ENCODE results near the gene CAPN5. TPM values are rescaled to one million over a fixed set of nuclear protein-coding genes. Genes with fewer than 3 reads are reported as not detected.

CAPN5 gene
- polyA plus RNA-seq, 2 donors = 26.6 to 27.8 TPM

DNA sequence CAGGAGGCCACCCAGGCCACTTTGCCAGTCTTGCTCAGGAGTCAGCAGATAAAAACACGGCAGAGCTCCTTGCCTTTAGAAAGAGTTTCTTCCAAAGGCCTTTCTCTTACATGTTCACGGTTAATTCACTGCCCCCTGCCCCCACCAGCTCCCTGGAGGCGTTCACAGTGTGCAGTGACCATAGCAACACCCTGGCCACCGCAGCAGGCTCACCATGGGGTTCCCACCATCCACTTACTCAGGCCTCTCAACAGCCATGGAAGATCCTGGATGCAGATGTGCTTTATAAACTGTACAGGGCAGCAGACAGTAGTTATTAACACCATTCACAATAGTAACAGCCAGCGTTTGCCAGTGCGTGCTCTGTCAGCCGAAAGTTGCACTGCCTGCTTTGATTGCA, 50.7 kb downstream of the CAPN5 start:
- no peak overlapping the region for H3K4me3 ChIP-seq (ENCODE audit: low read depth in 1 of 2, low read length in 2 of 2)
- H3K9me3 ChIP-seq (ENCODE audit: control insufficient read depth in 2 of 2, insufficient read depth in 1 of 2, low read depth in 1 of 2, low read length in 1 of 2) = no peaks in the 10 kb centered on the region
- peaks cover 0 to 2% of the 10 kb centered on the region in 2 donors for H3K4me1 ChIP-seq (ENCODE audit: control insufficient read depth in 2 of 2, insufficient read depth in 2 of 2, low read length in 1 of 2)
- WGBS, 2 donors = 75 to 77% methylated on average over 7 of the region's 7 CpGs
- no peaks in the 10 kb centered on the region for H3K27me3 ChIP-seq (ENCODE audit: control insufficient read depth in 1 of 2, insufficient read depth in 2 of 2, low read length in 2 of 2)
- H3K36me3 ChIP-seq (ENCODE audit: control insufficient read depth in 2 of 2, insufficient read depth in 2 of 2, low read length in 1 of 2) = peaks cover 0 to 29% of the 10 kb centered on the region in 2 donors
- H3K27ac ChIP-seq (ENCODE audit: low read depth in 2 of 2, low read length in 1 of 2) = no peak overlapping the region

DNA sequence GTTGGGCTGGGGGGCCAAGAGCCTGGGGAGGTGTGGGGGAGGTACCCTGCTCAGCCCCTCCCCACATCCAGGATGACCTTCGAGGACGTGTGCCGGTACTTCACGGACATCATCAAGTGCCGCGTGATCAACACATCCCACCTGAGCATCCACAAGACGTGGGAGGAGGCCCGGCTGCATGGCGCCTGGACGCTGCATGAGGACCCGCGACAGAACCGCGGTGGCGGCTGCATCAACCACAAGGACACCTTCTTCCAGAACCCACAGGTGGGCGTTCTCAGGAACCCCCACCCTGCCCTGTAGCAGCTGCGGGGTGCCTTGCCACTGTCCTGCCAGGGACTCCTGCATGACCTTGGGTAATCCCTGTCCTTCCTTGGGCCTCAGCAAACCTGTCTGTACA, 51.3 kb downstream of the CAPN5 start:
- Histone ChIP-seq H3K36me3 (ENCODE audit: control insufficient read depth in 2 of 2, insufficient read depth in 2 of 2, low read length in 1 of 2) (peaks cover 0 to 29% of the 10 kb centered on the region in 2 donors), H3K4me1 (ENCODE audit: control insufficient read depth in 2 of 2, insufficient read depth in 2 of 2, low read length in 1 of 2) (no peaks in the 10 kb centered on the region)
- 91 to 92% methylated on average over 17 of the region's 17 CpGs for WGBS, 2 donors

DNA sequence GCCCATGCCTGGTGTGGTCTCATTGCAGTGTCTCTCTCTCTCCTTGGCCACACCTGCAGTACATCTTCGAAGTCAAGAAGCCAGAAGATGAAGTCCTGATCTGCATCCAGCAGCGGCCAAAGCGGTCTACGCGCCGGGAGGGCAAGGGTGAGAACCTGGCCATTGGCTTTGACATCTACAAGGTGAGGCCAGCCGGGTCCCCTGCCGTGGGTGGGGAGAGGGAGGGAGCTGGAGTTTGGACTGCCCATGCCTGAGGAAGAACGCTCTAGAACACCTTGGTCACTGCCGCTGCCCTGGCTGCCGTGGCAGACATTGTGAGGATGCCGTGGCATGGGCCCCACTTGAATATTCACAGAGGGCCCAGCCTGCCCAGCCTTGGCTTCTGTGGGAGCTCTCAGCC, 52.2 kb downstream of the CAPN5 start:
- H3K4me1 ChIP-seq (ENCODE audit: control insufficient read depth in 2 of 2, insufficient read depth in 2 of 2, low read length in 1 of 2) = no peaks in the 10 kb centered on the region
- H3K4me3 ChIP-seq (ENCODE audit: low read depth in 1 of 2, low read length in 2 of 2) = no peak overlapping the region
- H3K9me3 ChIP-seq (ENCODE audit: control insufficient read depth in 2 of 2, insufficient read depth in 1 of 2, low read depth in 1 of 2, low read length in 1 of 2) = no peaks in the 10 kb centered on the region
- peaks cover 0 to 32% of the 10 kb centered on the region in 2 donors for H3K36me3 ChIP-seq (ENCODE audit: control insufficient read depth in 2 of 2, insufficient read depth in 2 of 2, low read length in 1 of 2)
- no peak overlapping the region for H3K27ac ChIP-seq (ENCODE audit: low read depth in 2 of 2, low read length in 1 of 2)
- 89 to 90% methylated on average over 12 of the region's 12 CpGs for WGBS, 2 donors
- H3K27me3 ChIP-seq (ENCODE audit: control insufficient read depth in 1 of 2, insufficient read depth in 2 of 2, low read length in 2 of 2) = no peaks in the 10 kb centered on the region

More for the DNA sequence above, 51.3 kb downstream of the CAPN5 start:
- Histone ChIP-seq H3K27me3 (ENCODE audit: control insufficient read depth in 1 of 2, insufficient read depth in 2 of 2, low read length in 2 of 2) (no peaks in the 10 kb centered on the region), H3K9me3 (ENCODE audit: control insufficient read depth in 2 of 2, insufficient read depth in 1 of 2, low read depth in 1 of 2, low read length in 1 of 2) (no peaks in the 10 kb centered on the region), H3K4me3 (ENCODE audit: low read depth in 1 of 2, low read length in 2 of 2) (no peak overlapping the region), H3K27ac (ENCODE audit: low read depth in 2 of 2, low read length in 1 of 2) (no peak overlapping the region)

DNA sequence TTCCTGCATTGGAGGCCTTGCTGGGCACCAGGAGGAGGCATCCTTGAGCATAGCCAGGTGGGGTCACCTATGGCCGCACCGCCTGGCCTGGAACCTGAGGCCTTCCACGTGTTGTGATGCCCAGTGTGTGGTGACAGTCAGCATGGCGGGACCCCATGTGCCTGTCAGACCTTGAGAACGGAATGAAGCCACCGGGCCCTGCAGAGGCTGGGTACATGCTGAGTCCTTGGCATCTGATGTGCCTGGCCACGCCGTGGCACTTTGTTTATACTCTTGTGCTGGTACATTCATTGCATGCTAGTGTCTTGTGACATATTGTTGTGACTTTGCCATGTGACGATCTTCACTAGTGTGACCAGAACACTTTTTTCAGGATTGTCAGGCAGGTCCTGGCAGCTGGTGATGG, 52.8 kb downstream of the CAPN5 start:
- no peak overlapping the region for H3K27ac ChIP-seq (ENCODE audit: low read depth in 2 of 2, low read length in 1 of 2)
- no peaks in the 10 kb centered on the region for H3K4me1 ChIP-seq (ENCODE audit: control insufficient read depth in 2 of 2, insufficient read depth in 2 of 2, low read length in 1 of 2)
- no peaks in the 10 kb centered on the region for H3K27me3 ChIP-seq (ENCODE audit: control insufficient read depth in 1 of 2, insufficient read depth in 2 of 2, low read length in 2 of 2)
- peaks cover 0 to 36% of the 10 kb centered on the region in 2 donors for H3K36me3 ChIP-seq (ENCODE audit: control insufficient read depth in 2 of 2, insufficient read depth in 2 of 2, low read length in 1 of 2)
- no peaks in the 10 kb centered on the region for H3K9me3 ChIP-seq (ENCODE audit: control insufficient read depth in 2 of 2, insufficient read depth in 1 of 2, low read depth in 1 of 2, low read length in 1 of 2)
- no peak overlapping the region for H3K4me3 ChIP-seq (ENCODE audit: low read depth in 1 of 2, low read length in 2 of 2)
- 94 to 96% methylated on average over 9 of the region's 9 CpGs for WGBS, 2 donors

DNA sequence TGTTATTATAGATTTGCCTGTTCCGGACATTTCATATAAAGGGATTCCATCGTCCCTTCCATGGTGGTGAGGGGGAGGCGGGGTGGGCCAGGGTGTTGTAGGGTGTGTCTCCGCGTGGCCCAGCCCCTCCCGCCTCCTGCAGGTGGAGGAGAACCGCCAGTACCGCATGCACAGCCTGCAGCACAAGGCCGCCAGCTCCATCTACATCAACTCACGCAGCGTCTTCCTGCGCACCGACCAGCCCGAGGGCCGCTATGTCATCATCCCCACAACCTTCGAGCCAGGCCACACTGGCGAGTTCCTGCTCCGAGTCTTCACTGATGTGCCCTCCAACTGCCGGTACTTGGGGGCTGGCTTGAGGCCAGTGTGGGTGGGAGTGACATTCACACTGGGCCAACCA, 53.8 kb downstream of the CAPN5 start:
- H3K4me3 ChIP-seq (ENCODE audit: low read depth in 1 of 2, low read length in 2 of 2) = no peak overlapping the region
- H3K27ac ChIP-seq (ENCODE audit: low read depth in 2 of 2, low read length in 1 of 2) = no peak overlapping the region
- H3K27me3 ChIP-seq (ENCODE audit: control insufficient read depth in 1 of 2, insufficient read depth in 2 of 2, low read length in 2 of 2) = no peaks in the 10 kb centered on the region
- WGBS, 2 donors = 91 to 93% methylated on average over 19 of the region's 19 CpGs
- peaks cover 0 to 32% of the 10 kb centered on the region in 2 donors for H3K36me3 ChIP-seq (ENCODE audit: control insufficient read depth in 2 of 2, insufficient read depth in 2 of 2, low read length in 1 of 2)
- no peaks in the 10 kb centered on the region for H3K4me1 ChIP-seq (ENCODE audit: control insufficient read depth in 2 of 2, insufficient read depth in 2 of 2, low read length in 1 of 2)
- H3K9me3 ChIP-seq (ENCODE audit: control insufficient read depth in 2 of 2, insufficient read depth in 1 of 2, low read depth in 1 of 2, low read length in 1 of 2) = no peaks in the 10 kb centered on the region

DNA sequence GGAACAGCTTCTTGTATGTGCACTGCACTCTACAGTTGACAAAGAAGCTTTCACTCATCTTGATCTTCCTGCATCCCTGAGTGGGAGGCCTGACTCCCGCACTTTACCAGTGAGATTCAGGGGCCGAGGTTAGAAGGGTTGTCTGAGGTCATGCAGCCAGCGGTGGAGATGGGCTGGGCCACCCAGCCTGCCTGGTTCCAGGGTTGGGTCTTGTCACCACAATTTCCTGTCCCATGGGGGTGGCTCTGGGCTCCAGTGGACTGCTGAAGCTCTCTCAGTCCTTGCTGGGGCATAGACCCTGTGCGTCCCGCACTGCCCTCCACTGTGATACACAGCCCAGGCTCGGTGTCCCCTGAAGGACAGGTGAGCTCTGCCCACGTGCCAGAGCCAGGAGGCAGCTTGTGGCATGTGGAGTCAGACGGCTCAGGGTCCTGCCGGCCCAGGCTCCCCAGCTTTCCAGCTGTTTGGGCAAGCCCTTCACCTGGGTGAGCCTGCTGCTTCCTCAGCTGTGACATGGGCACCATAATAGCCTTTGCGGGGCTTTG, 54.4 kb downstream of the CAPN5 start:
- 88 to 89% methylated on average over 10 of the region's 10 CpGs for WGBS, 2 donors

DNA sequence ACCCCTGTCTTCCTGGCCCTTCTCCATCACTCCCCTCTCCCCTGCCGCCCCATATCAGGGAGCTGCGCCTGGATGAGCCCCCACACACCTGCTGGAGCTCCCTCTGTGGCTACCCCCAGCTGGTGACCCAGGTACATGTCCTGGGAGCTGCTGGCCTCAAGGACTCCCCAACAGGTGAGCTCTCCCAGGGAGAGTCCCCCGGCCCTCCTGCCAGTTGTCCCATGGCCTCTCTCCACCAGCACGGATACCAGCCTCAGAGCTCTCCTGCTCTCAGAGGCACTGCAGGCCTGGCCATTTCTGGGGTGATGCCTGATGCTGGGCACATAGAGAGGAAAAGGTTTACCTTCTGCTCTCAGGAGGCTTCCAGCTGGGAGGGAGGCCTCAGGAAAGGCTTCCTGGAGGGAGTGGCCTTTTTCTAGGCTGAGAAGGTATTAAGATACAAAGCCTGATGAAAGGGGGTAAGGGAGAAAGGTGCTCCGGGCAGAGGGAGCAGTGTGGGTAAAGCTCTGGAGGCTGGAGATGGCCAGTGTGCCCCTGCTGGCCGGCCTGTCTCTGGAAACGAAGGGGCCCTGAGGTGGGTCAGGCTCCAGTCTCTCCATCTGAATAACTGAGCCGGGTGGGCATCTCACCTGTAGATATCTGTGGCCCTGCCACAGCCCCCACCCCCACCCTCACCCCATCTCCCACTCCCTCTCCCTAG, 55.3 kb downstream of the CAPN5 start:
- Histone ChIP-seq H3K27me3 (ENCODE audit: control insufficient read depth in 1 of 2, insufficient read depth in 2 of 2, low read length in 2 of 2) (no peaks in the 10 kb centered on the region), H3K4me1 (ENCODE audit: control insufficient read depth in 2 of 2, insufficient read depth in 2 of 2, low read length in 1 of 2) (peaks cover 2% of the 10 kb centered on the region in 2 donors), H3K9me3 (ENCODE audit: control insufficient read depth in 2 of 2, insufficient read depth in 1 of 2, low read depth in 1 of 2, low read length in 1 of 2) (no peaks in the 10 kb centered on the region), H3K4me3 (ENCODE audit: low read depth in 1 of 2, low read length in 2 of 2) (no peak overlapping the region), H3K36me3 (ENCODE audit: control insufficient read depth in 2 of 2, insufficient read depth in 2 of 2, low read length in 1 of 2) (peaks cover 0 to 32% of the 10 kb centered on the region in 2 donors), H3K27ac (ENCODE audit: low read depth in 2 of 2, low read length in 1 of 2) (no peak overlapping the region)
- WGBS, 2 donors = 90 to 92% methylated on average over 8 of the region's 8 CpGs

More for the DNA sequence above, 54.4 kb downstream of the CAPN5 start:
- H3K36me3 ChIP-seq (ENCODE audit: control insufficient read depth in 2 of 2, insufficient read depth in 2 of 2, low read length in 1 of 2) = peaks cover 0 to 32% of the 10 kb centered on the region in 2 donors
- H3K4me3 ChIP-seq (ENCODE audit: low read depth in 1 of 2, low read length in 2 of 2) = no peak overlapping the region
- peaks cover 0 to 2% of the 10 kb centered on the region in 2 donors for H3K4me1 ChIP-seq (ENCODE audit: control insufficient read depth in 2 of 2, insufficient read depth in 2 of 2, low read length in 1 of 2)
- H3K27me3 ChIP-seq (ENCODE audit: control insufficient read depth in 1 of 2, insufficient read depth in 2 of 2, low read length in 2 of 2) = no peaks in the 10 kb centered on the region
- H3K9me3 ChIP-seq (ENCODE audit: control insufficient read depth in 2 of 2, insufficient read depth in 1 of 2, low read depth in 1 of 2, low read length in 1 of 2) = no peaks in the 10 kb centered on the region
- no peak overlapping the region for H3K27ac ChIP-seq (ENCODE audit: low read depth in 2 of 2, low read length in 1 of 2)

DNA sequence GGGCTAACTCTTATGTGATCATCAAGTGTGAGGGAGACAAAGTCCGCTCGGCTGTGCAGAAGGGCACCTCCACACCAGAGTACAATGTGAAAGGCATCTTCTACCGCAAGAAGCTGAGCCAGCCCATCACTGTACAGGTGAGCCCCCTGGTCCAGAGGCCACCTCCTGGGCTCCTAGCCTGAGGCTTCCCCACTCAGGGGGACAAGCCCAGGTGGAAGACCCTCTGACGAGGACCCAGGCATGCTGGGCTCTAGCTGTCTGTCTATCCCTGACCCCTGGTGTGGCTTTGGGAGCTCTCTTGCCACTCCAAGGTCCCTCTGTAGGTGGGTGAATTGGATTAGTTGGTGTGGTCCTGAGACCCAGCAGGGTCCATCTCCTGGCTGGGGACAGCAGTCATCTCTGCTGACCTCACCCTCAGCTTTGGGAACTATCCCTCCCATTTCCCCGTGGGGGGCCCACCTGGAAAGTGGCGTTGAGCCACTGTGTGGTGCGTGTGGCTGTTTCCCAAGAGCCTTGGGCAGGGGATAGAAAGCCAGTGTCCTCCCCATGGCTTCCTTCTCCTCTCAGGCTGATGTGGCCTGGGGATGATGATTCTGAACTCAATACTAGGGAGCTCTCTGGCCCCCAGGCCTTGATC, 55.9 kb downstream of the CAPN5 start:
- Histone ChIP-seq H3K27ac (ENCODE audit: low read depth in 2 of 2, low read length in 1 of 2) (no peak overlapping the region), H3K4me3 (ENCODE audit: low read depth in 1 of 2, low read length in 2 of 2) (no peak overlapping the region), H3K36me3 (ENCODE audit: control insufficient read depth in 2 of 2, insufficient read depth in 2 of 2, low read length in 1 of 2) (peaks cover 0 to 32% of the 10 kb centered on the region in 2 donors), H3K4me1 (ENCODE audit: control insufficient read depth in 2 of 2, insufficient read depth in 2 of 2, low read length in 1 of 2) (peaks cover 4% of the 10 kb centered on the region in 2 donors), H3K9me3 (ENCODE audit: control insufficient read depth in 2 of 2, insufficient read depth in 1 of 2, low read depth in 1 of 2, low read length in 1 of 2) (no peaks in the 10 kb centered on the region), H3K27me3 (ENCODE audit: control insufficient read depth in 1 of 2, insufficient read depth in 2 of 2, low read length in 2 of 2) (no peaks in the 10 kb centered on the region)
- WGBS, 2 donors = 85 to 89% methylated on average over 7 of the region's 7 CpGs

DNA sequence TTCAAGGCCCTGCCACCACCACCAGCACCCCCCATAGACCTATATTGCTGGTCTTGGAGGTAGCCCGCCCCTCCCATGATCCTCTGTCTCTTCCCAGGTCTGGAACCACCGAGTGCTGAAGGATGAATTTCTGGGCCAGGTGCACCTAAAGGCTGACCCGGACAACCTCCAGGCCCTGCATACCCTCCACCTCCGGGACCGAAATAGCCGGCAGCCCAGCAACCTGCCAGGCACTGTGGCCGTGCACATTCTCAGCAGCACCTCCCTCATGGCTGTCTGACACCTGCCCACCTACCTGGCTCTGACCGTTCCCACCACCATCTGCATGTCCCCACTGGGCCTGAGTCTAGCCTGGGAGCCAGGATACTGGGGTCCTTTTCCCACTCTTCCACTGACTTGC, 56.8 kb downstream of the CAPN5 start:
- no peak overlapping the region for H3K4me3 ChIP-seq (ENCODE audit: low read depth in 1 of 2, low read length in 2 of 2)
- H3K9me3 ChIP-seq (ENCODE audit: control insufficient read depth in 2 of 2, insufficient read depth in 1 of 2, low read depth in 1 of 2, low read length in 1 of 2) = no peaks in the 10 kb centered on the region
- H3K4me1 ChIP-seq (ENCODE audit: control insufficient read depth in 2 of 2, insufficient read depth in 2 of 2, low read length in 1 of 2) = peaks cover 4 to 9% of the 10 kb centered on the region in 2 donors
- H3K27me3 ChIP-seq (ENCODE audit: control insufficient read depth in 1 of 2, insufficient read depth in 2 of 2, low read length in 2 of 2) = no peaks in the 10 kb centered on the region
- peaks cover 0 to 29% of the 10 kb centered on the region in 2 donors for H3K36me3 ChIP-seq (ENCODE audit: control insufficient read depth in 2 of 2, insufficient read depth in 2 of 2, low read length in 1 of 2)
- H3K27ac ChIP-seq (ENCODE audit: low read depth in 2 of 2, low read length in 1 of 2) = no peak overlapping the region
- WGBS, 2 donors = 89 to 92% methylated on average over 8 of the region's 8 CpGs
